ENCODE data around the gene LRP1B.

Gene LRP1B

GRCh38 chr2:141062443-141062842 lies 1068.4 kb downstream of the LRP1B start:
- no peak for DNase-seq

GRCh38 chr2:141062031-141062430 lies 1068.8 kb downstream of the LRP1B start:
- DNase-seq: no peak

- DNase-seq: no peak
These were observed 1072.3 kb downstream of the LRP1B start for GRCh38 chr2:141058556-141058955.

- no peak for DNase-seq
These were observed 1075.3 kb downstream of the LRP1B start for GRCh38 chr2:141055531-141055930.

- no peak for DNase-seq
These were observed 1081.9 kb downstream of the LRP1B start for GRCh38 chr2:141048951-141049350.

GRCh38 chr2:141041281-141041680 lies 1089.5 kb downstream of the LRP1B start:
- no peak for DNase-seq

- DNase-seq: no peak
These were observed 1092.5 kb downstream of the LRP1B start for GRCh38 chr2:141038341-141038740.

- DNase-seq: no peak
These were observed 1093.5 kb downstream of the LRP1B start for GRCh38 chr2:141037361-141037760.

- DNase-seq: no peak
These were observed 1094.9 kb downstream of the LRP1B start for GRCh38 chr2:141035846-141036420.

GRCh38 chr2:141029428-141030078 lies 1101.3 kb downstream of the LRP1B start:
- no peak for DNase-seq

GRCh38 chr2:141027221-141027620 lies 1103.6 kb downstream of the LRP1B start:
- no peak for DNase-seq

- no peak for DNase-seq
These were observed 1109.2 kb downstream of the LRP1B start for GRCh38 chr2:141021611-141022010.

GRCh38 chr2:141021109-141021508 lies 1109.7 kb downstream of the LRP1B start:
- DNase-seq: no peak

- DNase-seq: no peak
These were observed 1110.5 kb downstream of the LRP1B start for GRCh38 chr2:141020346-141020745.

GRCh38 chr2:141015341-141016047 lies 1115.3 kb downstream of the LRP1B start:
- DNase-seq: no peak

- no peak for DNase-seq
These were observed 1126.7 kb downstream of the LRP1B start for GRCh38 chr2:141003967-141004657.

- DNase-seq: no peak
These were observed 1129.1 kb downstream of the LRP1B start for GRCh38 chr2:141001750-141002149.

GRCh38 chr2:140998577-140998976 lies 1132.2 kb downstream of the LRP1B start:
- no peak for DNase-seq

GRCh38 chr2:140998017-140998416 lies 1132.8 kb downstream of the LRP1B start:
- no peak for DNase-seq

GRCh38 chr2:140994856-140995255 lies 1136.0 kb downstream of the LRP1B start:
- no peak for DNase-seq

GRCh38 chr2:140990416-140990815 lies 1140.4 kb downstream of the LRP1B start:
- no peak for DNase-seq

- no peak for DNase-seq
These were observed 1142.2 kb downstream of the LRP1B start for GRCh38 chr2:140988597-140988996.

- DNase-seq: no peak
These were observed 1144.4 kb downstream of the LRP1B start for GRCh38 chr2:140986456-140986855.

GRCh38 chr2:140975237-140975636 lies 1155.6 kb downstream of the LRP1B start:
- DNase-seq: no peak

Measured in CD4-positive, alpha-beta T cell treated with Interferon alpha-2 for 1 hour (primary cell).